NCI-H1694 (cell line): Measurements from ENCODE around the gene PARD6B.

Experiments
- DNase-seq: peaks from one replicate; lab custom pipeline; 2025; lab: John Stamatoyannopoulos, UW

Gene PARD6B

DNA sequence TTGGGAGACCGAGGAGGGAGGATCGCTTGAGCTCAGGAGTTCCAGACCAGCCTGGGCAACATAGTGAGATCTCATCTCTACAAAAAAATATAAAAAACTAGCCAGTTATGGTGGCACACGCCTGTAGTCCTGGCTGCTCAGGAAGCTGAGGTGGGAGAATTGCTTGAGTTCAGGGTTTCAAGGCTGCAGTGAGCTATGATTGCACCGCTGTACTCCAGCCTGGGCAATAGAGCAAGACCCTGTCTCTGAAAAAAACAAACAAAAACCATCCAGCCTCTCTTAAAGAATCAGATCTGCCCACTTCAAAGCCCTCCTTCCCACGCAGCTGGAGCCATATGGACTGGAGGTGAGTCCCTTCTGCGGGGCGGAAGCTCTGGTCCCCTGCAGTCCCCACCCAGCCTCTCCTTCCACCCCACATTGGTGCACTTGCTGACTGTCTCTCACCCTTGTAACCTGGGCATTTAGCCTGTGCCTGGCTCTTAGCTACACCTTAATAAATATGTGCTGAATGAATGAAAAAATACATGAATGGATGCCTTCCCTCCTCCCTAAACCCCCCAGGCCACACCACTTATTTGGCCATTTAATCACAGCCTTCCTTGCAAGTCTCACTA, 7.2 kb upstream of the PARD6B start:
- DNase-seq: no peak

DNA sequence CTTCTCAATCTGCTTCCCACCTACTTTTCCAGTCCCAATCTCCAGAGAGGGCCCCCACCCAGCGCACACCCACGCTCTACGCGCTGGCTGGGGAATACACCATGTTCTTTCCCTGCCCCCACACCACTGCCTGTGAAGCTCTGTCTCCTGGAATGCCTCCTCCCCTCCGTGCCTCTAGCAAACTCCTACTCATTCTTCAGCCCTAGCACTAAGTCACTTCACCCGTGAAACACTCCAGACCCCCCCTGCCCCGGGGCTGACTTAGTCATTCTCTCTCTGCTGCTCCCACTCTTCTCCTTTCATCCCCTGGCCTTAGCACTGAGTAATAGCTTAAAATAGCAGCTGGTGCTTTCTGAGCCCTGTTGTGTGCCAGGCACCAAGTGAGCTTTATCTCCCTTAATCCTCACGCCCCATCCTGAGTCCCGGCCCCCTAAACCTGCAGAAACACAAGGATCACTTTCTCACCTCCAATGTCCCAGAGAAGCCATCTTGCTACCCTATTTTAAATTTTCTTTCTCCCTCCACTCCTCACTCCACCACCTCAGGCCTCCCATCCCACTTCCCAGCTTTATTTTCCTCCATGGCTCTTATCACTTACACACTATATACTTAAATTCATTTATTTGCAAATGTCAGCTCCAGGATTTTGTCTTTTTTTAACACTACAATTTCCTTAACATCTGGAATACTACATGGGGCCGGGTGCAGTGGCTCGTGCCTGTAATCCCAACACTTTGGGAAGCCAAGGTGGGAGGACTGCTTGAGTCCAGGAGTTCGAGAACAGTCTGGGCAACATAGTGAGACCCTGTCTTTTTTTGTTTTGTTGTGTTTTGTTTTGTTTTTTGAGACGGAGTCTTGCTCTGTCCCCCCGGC, 6.3 kb upstream of the PARD6B start:
- DNase-seq: no peak

DNA sequence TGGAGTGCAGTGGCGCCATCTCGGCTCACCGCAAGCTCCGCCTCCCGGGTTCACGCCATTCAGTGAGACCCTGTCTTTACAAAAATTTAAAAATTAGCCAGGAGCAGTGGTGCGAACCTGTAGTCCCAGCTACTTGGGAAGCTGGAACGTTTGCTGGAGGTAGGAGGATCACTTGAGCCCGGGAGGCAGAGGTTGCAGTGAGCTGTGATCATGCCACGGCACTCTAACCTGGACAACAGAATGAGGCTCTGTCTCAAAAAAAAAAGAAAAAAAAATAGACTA, 5.7 kb upstream of the PARD6B start:
- DNase-seq: no peak

DNA sequence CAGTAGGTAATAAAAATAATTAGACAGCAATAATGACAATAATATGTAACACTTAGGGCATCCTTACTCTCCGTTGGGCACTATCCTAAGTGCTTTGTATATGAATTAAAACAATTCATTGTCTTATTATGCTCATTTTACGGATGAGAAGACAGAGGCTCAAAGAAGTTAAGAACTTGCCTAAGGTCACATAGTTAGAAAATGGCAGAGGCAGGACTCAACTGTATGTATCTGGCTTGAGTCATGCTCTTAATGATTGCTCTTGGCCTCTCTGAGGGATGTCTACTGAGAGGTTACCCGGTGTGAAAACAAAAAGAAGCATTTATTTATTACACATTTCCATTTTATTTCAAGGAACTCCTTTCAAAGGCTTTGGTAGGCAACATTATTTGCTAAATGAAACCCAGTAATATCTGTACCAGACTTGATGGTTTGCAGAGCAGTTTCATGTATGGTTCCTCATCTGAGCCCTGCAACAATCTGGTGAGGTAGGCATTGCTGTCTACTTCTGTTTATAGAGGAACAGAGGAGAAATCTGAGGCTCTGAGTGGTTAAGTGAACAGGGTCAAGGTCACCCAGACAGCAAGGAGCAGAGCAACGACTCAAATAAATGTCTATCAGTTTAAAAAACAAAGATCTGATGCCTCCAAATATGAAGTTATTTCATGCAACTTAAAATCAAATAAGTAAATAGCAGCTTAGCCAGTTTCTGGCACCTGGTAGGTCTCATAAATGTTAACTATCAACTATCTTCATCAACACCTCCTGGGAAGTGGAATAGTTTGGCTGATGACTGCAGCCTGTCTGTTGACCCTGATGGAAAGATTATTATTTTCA, 4.2 kb upstream of the PARD6B start:
- DNase-seq: no peak

DNA sequence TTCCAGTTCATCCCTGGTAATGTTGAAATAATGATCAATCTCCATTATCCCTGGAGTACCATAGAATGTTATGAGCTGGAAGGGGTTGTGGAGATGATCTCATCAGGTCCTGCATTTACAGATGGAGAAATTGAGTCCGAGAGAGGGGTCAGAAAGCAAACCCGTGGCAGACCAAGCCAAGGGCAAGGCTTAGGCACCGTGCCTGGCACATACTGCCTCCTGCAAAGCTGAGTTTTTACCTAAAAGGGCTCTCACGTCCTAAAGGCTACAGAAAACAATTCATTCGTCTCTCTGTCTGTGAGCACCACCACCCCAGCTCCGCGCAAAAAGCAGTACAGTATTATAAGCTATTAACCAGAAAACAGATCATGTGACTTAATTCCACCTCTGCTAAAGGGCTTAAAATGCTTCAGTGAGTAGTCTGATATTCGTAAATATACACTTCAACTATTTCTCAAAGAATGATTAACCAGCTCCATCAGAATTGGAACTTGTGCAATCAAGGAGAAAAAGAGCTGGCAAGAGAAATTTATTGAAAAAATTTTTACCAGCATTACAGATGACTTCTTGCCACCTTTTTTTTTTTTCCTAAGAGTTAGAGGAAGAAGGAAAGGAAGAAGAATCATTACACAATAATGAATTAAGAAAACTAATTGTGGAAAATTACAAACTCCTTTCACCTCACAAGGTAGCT, 3.4 kb upstream of the PARD6B start:
- no peak for DNase-seq

DNA sequence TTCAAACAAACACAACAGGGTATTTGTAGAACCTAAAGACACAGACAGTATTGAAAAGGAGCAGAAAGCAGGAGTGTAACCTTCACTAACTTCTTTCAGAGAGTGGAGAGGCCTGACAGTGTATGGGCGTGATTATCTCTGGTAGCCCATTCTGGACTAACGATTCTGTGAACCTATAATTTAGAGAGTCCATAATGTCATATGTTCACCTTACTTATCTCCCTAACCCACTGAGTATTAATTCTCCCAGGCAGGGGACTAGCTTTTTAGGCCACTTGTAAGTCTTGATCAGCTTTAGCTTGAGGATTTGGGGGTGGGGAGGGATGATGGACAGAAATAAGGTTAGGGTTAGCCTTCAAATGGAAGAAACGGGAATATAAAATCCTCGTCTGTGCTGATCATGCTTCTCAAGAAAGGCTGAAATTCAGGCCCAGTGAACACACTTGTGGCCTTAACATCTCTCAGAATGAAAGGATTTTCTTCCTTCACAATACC, 2.8 kb upstream of the PARD6B start:
- no peak for DNase-seq

DNA sequence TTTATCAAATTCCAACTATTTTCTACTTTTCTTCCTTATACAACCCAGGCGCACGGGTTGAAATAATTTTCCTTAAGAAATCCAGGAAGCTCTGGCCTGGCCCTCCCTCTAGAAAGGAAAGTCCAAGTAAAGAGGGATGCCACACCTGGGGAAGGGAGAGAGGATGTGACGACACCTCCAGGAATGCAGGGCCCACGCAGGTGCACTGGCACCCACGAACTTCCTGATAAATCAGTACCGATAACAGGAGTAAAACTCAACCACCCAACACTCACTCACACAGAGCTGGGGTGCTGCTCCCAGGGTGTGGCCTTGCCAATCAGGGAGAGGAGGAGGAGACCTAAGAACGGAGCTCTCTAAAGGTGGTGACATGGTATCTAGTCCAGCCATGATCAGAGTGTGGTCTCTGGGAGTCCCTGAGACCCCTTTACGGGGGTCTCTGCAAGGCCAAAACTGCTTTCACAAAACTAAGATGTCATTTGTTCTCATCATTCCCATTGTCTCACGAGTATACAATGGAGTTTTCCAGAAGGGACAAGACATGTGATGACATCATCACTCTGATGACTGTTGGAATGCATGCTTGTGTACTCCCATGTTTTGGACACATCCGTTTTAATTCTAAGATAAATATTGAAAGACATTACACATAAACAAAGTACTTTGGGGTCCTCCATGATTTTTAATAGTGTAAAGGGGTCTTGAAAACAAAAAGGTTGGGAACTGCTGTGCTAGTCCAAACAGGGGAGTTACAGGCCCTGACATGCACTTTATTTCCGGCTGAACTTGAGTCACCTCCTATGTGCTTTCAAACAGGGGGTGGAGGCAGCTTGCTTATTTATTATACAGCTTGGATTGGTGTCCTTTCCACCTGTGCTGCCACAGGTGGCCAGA, 2.2 kb upstream of the PARD6B start:
- no peak for DNase-seq

DNA sequence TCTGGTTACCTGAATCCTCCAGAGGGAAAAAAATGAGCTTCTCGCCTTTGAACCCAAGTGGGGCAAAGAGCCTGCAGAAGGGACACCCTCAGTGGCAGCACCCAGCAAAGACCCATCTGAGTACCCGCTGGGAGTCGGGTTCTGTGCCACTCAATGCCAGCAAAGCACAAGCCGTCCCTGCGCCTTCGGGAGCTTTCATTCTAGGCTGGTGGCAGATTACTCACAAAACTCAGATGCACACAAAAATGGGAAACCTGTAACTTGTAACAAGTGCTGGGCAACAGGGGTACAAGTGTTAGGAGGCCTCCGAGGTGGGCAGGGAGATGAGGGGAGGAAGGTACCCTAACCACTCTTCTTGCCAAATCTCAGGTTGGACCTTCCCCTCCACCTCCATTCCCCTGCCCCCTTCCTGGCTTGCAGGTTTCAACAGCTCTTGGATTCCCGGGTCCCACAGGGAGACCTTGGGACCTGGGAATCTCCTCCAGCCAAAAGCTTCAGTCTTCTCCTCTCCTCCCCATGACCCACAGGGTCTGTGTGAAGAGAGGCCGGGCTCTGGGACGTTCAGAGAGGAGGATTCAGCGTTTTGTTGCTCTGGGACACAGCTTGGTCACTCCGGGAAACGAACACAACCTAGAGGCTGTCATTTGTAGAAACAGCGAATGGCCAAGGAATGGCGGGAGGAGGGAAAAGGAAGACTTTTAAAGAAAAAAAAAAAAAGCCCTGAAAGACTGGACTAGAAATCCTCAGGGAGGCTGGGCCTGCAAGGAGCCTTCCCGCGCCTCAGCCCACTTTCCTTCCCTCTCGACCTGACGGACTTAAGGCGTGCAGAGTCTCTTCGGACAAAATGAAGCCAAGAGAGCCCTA, 1.2 kb upstream of the PARD6B start:
- no peak for DNase-seq

DNA sequence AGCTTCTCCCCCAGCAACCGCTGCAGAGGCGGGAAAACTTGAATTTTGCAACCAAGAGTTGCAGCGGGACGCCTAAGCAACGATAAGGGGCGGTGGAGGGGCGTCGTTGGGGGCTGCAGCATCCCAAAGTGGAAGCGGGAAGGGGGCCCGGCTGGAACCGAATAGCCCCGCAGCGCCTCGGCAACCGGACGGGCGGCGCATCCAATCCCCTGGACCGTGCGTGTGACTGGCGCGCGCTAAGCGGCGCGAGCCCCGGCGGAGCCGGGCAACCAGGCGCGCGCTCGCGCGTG, 670 bp upstream of the PARD6B start:
- DNase-seq: no peak

DNA sequence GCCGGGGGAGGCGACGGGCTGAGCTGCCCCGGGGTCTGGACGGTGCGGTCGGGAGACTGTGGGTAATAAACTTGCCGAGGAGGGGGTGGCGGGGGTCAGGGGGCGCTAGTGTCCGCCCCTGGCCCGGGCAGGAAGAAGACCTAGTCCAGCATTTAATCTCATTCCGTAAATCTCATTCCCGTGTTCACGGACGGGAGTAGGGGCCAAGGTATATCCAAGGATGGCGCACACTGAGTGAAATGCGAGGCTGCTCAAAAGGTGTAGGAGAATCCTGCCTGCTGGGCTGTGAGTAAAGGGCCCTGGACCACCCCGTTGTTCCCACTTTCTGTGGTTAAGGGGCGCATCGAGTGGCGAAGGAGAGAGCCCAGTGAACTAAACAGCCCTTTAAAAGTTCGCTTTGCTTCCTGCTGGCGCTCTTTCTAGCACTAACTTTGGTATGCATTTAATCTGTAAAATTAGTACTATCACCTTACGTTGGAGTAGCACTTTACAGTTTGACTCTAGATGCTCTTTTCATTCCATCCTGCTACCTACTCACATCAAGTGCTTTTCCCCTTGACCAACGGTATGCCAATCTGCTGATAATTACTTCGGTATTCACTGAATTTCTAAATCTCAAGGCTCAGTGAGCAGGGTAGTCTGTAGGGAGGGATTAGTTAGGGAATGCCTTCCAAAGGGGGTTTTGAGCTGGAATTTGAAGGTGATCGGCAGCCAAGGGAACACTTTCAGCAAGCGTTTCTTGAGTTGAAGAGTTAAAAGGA, 730 bp downstream of the PARD6B start:
- no peak for DNase-seq

DNA sequence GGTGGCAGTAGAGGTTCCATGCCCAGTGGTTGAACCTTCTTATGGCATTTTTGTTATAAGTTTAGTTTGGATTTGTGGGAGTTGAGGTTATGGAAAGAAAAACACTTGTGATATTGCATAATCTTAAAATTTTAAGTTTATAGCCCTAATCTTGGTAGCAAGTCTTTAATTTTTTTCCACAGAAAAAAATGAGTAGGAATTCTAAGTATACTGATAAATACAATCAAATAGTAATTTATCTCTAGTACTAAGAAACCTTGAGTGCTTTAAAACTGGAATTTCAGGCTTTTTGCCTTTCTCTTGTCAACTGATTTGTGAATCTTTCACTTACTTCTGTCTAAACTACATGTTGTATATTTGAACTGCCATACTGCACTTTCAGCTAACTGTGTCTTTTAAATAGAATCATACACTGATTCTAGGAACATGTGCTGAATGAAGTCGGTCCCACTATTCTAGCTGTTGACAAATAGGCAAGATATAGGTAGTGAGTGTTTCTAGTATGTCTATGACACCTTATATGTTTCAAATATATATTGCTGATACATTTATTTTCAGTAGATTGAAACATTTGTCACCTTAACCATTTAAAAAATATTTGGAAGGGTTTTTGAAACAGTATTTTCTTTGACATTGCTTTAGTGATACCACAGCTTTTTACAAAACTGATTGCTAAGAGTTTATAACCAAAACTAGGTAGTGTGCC, 2.4 kb downstream of the PARD6B start:
- no peak for DNase-seq

DNA sequence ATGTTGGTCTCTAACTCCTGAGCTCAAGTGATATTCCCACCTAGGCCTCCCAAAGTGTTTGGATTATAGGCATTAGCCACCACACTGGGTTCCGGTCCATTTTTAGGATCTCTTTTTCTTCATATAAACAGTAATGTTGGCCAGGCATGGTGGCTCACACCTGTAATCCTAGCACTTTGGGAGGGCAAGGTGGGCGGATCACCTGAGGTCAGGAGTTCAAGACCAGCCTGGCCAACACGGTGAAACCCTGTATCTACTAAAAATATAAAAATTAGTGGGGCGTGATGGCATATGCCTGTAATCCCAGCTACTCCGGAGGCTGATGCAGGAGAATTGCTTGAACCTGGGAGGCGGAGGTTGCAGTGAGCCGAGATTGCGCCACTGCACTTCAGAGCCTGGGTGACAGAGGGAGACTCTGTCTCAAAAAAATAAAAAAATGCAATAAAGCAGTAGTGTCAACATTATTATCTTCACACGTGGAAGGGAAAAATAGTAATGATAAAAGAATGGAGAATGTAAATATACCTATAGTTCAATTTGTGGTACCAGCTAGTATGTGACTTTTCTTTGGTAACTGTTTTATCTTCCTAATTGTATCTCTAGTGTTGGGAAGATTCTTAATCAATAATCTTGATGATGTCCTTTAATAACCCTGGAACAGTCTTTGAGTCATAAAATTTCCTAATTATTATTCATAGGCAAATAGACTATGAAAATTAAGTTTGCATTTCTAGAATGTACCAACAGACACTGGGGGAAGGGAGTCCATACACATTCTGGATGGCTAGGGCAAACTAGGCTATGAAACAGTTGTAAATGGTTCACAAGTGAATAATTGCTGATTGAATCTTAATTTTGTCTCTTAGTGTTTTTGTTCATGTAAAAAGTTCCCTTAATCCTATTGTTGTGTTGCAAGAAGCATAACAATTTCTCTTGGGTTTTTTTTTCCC, 3.6 kb downstream of the PARD6B start:
- DNase-seq: no peak

DNA sequence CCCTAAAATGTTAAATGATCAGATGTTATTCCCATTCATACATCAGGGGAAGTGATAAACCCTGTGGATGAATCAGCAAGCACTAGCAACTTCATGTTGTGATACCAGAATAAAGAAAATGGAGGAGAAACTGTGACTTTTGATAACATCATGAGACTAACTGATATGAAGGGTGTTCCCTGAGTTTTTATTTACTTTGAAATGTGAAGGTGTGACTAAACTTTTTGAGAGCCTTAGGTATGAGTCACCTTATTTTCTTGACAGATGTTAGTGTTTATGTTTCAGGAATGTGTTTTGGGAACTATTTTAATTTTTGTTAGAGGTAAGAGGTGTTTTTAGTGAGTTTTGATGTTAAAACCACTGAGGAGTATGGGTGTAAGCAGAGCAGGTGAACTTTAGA, 4.4 kb downstream of the PARD6B start:
- DNase-seq: no peak

DNA sequence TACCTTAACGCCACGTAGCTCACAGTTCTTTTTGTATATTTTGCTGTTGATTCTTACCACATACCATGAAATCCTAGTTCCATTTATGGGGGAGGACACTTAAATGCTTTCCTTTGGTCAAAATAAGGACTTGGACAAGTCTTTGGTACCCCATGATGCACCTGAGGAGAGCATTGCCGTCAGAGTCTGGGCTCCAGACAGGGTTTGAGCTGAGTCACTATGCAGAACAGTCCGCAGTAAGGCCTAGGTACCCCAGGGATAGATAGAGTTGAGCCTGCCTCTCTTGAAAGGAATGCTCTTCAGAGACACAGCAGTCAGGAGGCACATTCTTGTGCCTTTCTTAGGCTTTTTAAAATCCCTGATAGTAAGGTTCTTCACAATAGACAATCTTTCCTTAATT, 6.0 kb downstream of the PARD6B start:
- DNase-seq: no peak

DNA sequence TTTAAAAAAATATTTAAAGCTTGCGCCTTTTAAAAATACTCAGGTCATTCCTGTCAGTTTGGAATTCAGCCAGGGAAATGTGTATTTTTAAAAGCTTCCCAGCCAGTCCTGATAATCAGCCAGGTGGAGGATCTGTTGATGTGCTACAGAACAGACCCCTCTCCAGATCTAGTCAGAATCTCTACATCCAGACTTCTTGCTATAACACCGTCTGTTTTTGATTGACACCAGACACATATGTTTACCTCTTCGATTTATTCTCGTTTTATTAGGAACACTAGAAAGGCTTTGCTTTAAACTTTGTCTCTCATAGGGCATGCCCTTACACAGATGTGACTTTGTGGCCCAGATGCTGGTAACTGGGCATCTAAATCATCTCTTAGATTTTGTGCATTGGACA, 11.7 kb downstream of the PARD6B start:
- no peak for DNase-seq

DNA sequence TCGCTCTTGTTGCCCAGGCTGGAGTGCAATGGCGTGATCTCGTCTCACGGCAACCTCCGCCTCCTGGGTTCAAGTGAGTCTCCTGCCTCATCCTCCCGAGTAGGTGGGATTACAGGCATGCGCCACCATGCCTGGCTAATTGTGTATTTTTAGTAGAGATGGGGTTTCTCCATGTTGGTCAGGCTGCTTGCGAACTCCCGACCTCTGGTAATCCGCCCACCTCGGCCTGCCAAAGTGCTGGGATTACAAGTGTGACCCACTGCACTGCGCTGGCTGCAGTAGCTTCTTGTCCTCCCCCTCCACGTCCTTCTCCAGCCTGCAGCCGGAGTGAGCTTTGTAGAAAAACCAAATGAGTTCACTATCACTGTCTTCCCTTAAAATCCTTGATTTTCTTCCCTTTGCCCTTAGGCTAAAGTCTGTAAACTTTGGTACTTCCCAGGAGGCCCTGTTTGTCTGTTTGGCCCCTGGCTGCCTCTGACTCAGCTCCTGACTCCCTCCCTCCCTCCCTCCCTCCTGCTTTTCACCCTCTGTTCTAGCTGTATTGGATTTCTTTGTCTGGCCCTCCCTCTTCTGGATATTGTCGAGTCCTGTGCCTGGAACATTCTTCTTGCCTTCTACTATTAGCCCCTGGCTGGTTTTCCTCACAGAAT, 12.9 kb downstream of the PARD6B start:
- DNase-seq: no peak

DNA sequence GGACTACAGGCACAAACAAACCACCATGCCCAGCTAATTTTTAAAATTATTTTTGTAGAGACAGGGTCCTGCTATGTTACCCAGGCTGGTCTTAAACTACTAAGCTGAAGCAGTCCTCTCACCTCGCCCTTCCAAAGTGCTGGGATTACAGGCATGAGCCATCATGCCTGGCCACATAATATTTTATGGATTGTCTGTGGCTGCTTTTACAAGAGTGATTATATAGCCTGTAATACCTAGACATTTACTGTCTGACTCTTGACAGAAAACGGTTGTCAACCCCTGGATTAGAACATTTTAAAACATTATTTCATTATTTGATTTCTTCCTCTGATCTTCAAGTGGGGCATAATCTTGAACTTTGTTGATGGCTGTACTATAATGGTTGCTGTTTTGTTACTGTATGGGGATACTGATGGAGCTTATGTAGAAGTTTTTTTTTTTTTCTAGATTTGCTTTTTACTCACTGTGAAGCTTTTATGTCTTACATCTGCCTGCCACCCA, 14.3 kb downstream of the PARD6B start:
- DNase-seq: no peak
